HG03097 (cell line): Measurements from ENCODE around the gene PREX1.
"Not testable (repeated sequence)": the region's sequence is repeated elsewhere in the genome, so short reads cannot be mapped to it uniquely, and the experiment has no call there.

Source experiments
- ATAC-seq: cut with Tn5 transposase; IDR thresholded peaks from one replicate; pipeline ENCODE4 v1.9.1; 2021; ENCODE audit not compliant: unreplicated experiment, low FRiP score

Gene PREX1

GRCh38 chr20:48603116-48603818 lies 224.5 kb downstream of the PREX1 start:
- no peak for ATAC-seq

- ATAC-seq, result no peak
Measured at GRCh38 chr20:48601798-48602197, 226.0 kb downstream of the PREX1 start.

- no peak for ATAC-seq
Measured at GRCh38 chr20:48600470-48600945, 227.3 kb downstream of the PREX1 start.

GRCh38 chr20:48599748-48600469 lies 227.9 kb downstream of the PREX1 start:
- ATAC-seq, result no peak

GRCh38 chr20:48599106-48599747 lies 228.6 kb downstream of the PREX1 start:
- no peak for ATAC-seq

- not testable (repeated sequence) for ATAC-seq
Measured at GRCh38 chr20:48598303-48598941, 229.4 kb downstream of the PREX1 start.

- no peak for ATAC-seq
Measured at GRCh38 chr20:48597521-48598302, 230.1 kb downstream of the PREX1 start.

- ATAC-seq, result no peak
Measured at GRCh38 chr20:48596334-48596898, 231.4 kb downstream of the PREX1 start.

GRCh38 chr20:48595495-48596333 lies 232.1 kb downstream of the PREX1 start:
- no peak for ATAC-seq

GRCh38 chr20:48594533-48594932 lies 233.3 kb downstream of the PREX1 start:
- no peak for ATAC-seq

GRCh38 chr20:48592107-48592940 lies 235.5 kb downstream of the PREX1 start:
- no peak for ATAC-seq

- ATAC-seq, result no peak
Measured at GRCh38 chr20:48586730-48587129, 241.1 kb downstream of the PREX1 start.

- ATAC-seq, result no peak
Measured at GRCh38 chr20:48585061-48585870, 242.5 kb downstream of the PREX1 start.

- ATAC-seq, result no peak
Measured at GRCh38 chr20:48584391-48585060, 243.3 kb downstream of the PREX1 start.

GRCh38 chr20:48583801-48584200 lies 244.0 kb downstream of the PREX1 start:
- no peak for ATAC-seq

GRCh38 chr20:48583171-48583570 lies 244.6 kb downstream of the PREX1 start:
- ATAC-seq, result no peak

- ATAC-seq, result no peak
Measured at GRCh38 chr20:48582673-48582985, 245.2 kb downstream of the PREX1 start.
